Adrenal gland (tissue), 5 donors: ENCODE results near the gene CENPM.

Experiments used
- POLR2A ChIP-seq, 2 donors: fragments of 450-650 bp; IDR thresholded peaks; one replicate each; pipeline ENCODE4 v1.6.1; 2017; ENCODE audit warnings: antibody characterized with exemption in 2 of 2, mild to moderate bottlenecking in 2 of 2, moderate library complexity in 1 of 2
- TF ChIP-seq, protein P1 (sequence below), 6 experiments: fragments of 450-650 bp in 4 of 6; fragments of 200-600 bp in 2 of 6; sonication (generic) in 1 of 6; IDR thresholded peaks; 1 replicate in 5 of 6; 2 replicates in 1 of 6; pipeline versions ENCODE4 v1.5.1 to v1.8.0; 2016 to 2021; ENCODE audit warnings: antibody characterized with exemption in 6 of 6, mild to moderate bottlenecking in 2 of 6, moderate library complexity in 1 of 6
- donor health status: DM: no; HTN: no; CAD: no.

DNA sequence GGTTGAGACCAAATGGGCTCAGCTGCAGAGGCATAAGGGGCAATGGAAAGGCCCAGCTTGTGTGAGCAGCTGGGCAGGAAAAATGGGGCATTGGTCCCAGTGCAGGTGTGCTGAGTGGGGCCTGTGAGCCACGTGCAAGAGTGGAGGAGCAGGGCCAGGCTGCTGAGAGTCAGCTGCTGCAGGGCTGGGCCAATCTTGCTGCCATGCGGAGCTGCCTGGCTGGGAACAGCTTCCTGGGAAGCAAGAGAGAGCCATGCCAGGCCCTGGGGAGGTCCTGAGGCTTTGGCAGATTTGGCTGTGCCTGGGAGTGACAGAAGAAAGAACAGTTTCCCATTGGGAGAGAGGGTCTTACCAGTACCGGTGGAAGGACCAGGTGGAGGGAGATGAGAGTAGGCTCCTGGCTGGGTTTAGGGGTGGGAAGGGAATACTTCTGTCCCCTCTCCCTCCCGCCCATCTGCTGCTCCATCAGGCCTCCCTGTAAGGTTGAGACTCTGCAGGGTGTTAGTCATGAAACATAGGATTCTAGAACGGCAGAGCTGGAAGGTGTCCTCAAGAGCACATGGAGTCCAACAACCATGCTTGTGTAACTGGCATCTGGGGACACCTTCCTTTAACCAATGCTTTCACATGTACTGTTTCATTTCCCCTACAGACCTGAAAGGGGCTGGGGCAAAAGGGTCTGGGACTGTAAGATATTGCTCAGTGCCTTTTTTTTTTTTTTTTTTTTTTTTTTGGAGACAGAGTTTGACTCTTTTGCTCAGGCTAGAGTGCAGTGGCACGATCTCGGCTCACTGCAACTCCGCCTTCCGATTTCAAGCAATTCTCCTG, 32.7 kb upstream of the CENPM start:
- TF ChIP-seq, protein P1, sequence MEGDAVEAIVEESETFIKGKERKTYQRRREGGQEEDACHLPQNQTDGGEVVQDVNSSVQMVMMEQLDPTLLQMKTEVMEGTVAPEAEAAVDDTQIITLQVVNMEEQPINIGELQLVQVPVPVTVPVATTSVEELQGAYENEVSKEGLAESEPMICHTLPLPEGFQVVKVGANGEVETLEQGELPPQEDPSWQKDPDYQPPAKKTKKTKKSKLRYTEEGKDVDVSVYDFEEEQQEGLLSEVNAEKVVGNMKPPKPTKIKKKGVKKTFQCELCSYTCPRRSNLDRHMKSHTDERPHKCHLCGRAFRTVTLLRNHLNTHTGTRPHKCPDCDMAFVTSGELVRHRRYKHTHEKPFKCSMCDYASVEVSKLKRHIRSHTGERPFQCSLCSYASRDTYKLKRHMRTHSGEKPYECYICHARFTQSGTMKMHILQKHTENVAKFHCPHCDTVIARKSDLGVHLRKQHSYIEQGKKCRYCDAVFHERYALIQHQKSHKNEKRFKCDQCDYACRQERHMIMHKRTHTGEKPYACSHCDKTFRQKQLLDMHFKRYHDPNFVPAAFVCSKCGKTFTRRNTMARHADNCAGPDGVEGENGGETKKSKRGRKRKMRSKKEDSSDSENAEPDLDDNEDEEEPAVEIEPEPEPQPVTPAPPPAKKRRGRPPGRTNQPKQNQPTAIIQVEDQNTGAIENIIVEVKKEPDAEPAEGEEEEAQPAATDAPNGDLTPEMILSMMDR (IDR thresholded peaks at IDR 0.05) = no peak
- no peak for TF ChIP-seq POLR2A (IDR thresholded peaks at IDR 0.05)
